DOHH2 (cell line): ENCODE data around the gene TSPAN8.

Experiments
- H3F3A ChIP-seq: fragments of 200-600 bp; sonication (generic), shearing (Covaris generic); 2 replicates; pipeline ENCODE4 v1.6.0; 2016; ENCODE audit warnings: antibody characterized with exemption, mild to moderate bottlenecking; ENCODE audit not compliant: control insufficient read depth, insufficient read depth
- H3K27ac ChIP-seq: fragments of 200-600 bp; sonication (generic); 2 replicates; pipeline ENCODE4 v1.5.1; 2014; ENCODE audit warnings: low read depth, mild to moderate bottlenecking, low read length, moderate library complexity
- H3K27me3 ChIP-seq: fragments of 200-600 bp; sonication (generic); 2 replicates; pipeline ENCODE4 v1.6.1; 2014; ENCODE audit warnings: mild to moderate bottlenecking, low read length, mixed read lengths; ENCODE audit not compliant: control insufficient read depth
- H3K36me3 ChIP-seq: fragments of 200-600 bp; sonication (generic); 2 replicates; pipeline ENCODE4 v1.6.1; 2014; ENCODE audit warnings: mild to moderate bottlenecking, low read length, moderate library complexity, mixed read lengths; ENCODE audit not compliant: control insufficient read depth
- H3K4me1 ChIP-seq: fragments of 200-600 bp; sonication (generic); 2 replicates; pipeline ENCODE4 v1.6.1; 2014; ENCODE audit warnings: mild to moderate bottlenecking, low read length, mixed read lengths; ENCODE audit not compliant: control insufficient read depth
- H3K4me2 ChIP-seq: fragments of 200-600 bp; sonication (generic); 2 replicates; pipeline ENCODE4 v1.6.0; 2014; ENCODE audit warnings: mild to moderate bottlenecking, low read length, moderate library complexity
- H3K4me3 ChIP-seq: fragments of 200-600 bp; sonication (generic); 2 replicates; pipeline ENCODE4 v1.5.1; 2014; ENCODE audit warnings: mild to moderate bottlenecking, low read length, mixed read lengths
- H3K79me2 ChIP-seq: fragments of 200-600 bp; sonication (generic); 2 replicates; pipeline ENCODE4 v1.6.1; 2014; ENCODE audit warnings: mild to moderate bottlenecking, low read length, mixed read lengths; ENCODE audit not compliant: control insufficient read depth
- H3K9me2 ChIP-seq: fragments of 200-600 bp; sonication (generic); replicated peaks from 2 replicates; pipeline ENCODE4 v1.6.1; 2014; ENCODE audit warnings: mild to moderate bottlenecking, low read length, mixed read lengths; ENCODE audit not compliant: control insufficient read depth
- H3K9me3 ChIP-seq: fragments of 200-600 bp; sonication (generic); 2 replicates; pipeline ENCODE4 v1.6.1; 2014; ENCODE audit warnings: antibody characterized with exemption, low read length, mixed read lengths; ENCODE audit not compliant: control insufficient read depth, insufficient read depth
- H4K20me1 ChIP-seq: fragments of 200-600 bp; sonication (generic); 2 replicates; pipeline ENCODE4 v1.6.0; 2014; ENCODE audit warnings: low read depth, mild to moderate bottlenecking, antibody characterized with exemption, low read length, moderate library complexity; ENCODE audit not compliant: control insufficient read depth, insufficient read depth
- EZH2phosphoT487 ChIP-seq: fragments of 200-600 bp; sonication (generic); IDR thresholded peaks from 2 replicates; pipeline ENCODE4 v1.6.1; 2017; ENCODE audit warnings: borderline replicate concordance, mild to moderate bottlenecking, antibody characterized with exemption, low read length, moderate library complexity, mixed read lengths
- TF ChIP-seq, protein P1 (sequence below): fragments of 200-600 bp; sonication (generic); IDR thresholded peaks from one replicate; pipeline ENCODE4 v1.5.1; 2014; ENCODE audit warnings: antibody characterized with exemption, mild to moderate bottlenecking, low read depth, low read length; ENCODE audit not compliant: poor library complexity, severe bottlenecking

TSPAN8 gene

DNA sequence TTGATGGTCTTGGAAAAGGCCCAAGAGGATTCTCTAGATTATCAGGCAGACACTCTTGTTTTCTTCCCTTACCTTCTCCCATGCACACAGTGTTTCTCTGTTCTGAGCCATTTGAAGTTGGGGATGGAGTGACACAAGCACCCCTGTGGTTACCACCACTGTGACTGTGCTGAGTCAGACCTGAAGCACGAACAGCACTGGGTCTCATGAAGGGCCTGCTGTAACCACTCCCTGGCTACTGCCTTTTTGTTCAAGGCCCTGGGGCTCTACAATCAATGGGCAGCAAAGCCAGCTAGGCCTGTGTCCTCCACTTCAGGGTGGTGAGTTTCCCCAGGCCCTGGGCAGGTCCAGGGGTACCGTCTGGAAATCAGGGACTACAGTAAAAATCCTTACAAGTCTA is 65.5 kb downstream of the TSPAN8 start:
- Histone ChIP-seq H3K27me3 (no peaks in the 10 kb centered on the region), H3K4me3 (no peak overlapping the region)
- no peak for TF ChIP-seq EZH2phosphoT487
- TF ChIP-seq, protein P1, sequence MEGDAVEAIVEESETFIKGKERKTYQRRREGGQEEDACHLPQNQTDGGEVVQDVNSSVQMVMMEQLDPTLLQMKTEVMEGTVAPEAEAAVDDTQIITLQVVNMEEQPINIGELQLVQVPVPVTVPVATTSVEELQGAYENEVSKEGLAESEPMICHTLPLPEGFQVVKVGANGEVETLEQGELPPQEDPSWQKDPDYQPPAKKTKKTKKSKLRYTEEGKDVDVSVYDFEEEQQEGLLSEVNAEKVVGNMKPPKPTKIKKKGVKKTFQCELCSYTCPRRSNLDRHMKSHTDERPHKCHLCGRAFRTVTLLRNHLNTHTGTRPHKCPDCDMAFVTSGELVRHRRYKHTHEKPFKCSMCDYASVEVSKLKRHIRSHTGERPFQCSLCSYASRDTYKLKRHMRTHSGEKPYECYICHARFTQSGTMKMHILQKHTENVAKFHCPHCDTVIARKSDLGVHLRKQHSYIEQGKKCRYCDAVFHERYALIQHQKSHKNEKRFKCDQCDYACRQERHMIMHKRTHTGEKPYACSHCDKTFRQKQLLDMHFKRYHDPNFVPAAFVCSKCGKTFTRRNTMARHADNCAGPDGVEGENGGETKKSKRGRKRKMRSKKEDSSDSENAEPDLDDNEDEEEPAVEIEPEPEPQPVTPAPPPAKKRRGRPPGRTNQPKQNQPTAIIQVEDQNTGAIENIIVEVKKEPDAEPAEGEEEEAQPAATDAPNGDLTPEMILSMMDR, result no peak

DNA sequence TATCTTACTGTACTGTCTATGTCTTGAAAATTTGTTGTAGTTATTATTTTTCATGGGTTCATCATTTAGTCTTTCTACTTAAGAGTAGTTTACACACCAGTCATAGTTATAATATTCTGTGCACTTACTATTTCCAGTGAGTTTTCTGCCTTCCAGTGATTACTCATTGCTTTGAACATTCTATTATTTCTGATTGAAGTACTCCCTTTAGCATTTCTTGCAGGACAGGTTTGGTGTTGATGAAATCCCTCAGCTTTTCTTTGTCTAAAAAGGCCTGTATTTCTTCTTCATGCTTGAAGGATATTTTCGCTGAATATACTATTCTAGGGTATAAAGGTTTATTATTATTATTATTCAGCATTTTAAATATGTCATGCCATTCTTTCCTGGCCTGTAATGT is 66.8 kb downstream of the TSPAN8 start:
- Histone ChIP-seq H3K79me2 (no peaks in the 10 kb centered on the region), H3K4me2 (no peak overlapping the region), H3K36me3 (no peaks in the 10 kb centered on the region), H3K27ac (no peak overlapping the region), H3K4me3 (no peak overlapping the region), H3K9me3 (no peaks in the 10 kb centered on the region), H3F3A (no peaks in the 10 kb centered on the region), H4K20me1 (no peaks in the 10 kb centered on the region), H3K4me1 (no peaks in the 10 kb centered on the region), H3K9me2 (no peaks in the 10 kb centered on the region), H3K27me3 (no peaks in the 10 kb centered on the region)
- no peak for TF ChIP-seq EZH2phosphoT487
- TF ChIP-seq, protein P1, result no peak

More for the DNA sequence above, 65.5 kb downstream of the TSPAN8 start:
- Histone ChIP-seq H3K4me1 (no peaks in the 10 kb centered on the region), H3K9me2 (no peaks in the 10 kb centered on the region), H4K20me1 (no peaks in the 10 kb centered on the region), H3K27ac (no peak overlapping the region), H3K79me2 (no peaks in the 10 kb centered on the region), H3K9me3 (no peaks in the 10 kb centered on the region), H3F3A (no peaks in the 10 kb centered on the region), H3K36me3 (no peaks in the 10 kb centered on the region), H3K4me2 (no peak overlapping the region)

DNA sequence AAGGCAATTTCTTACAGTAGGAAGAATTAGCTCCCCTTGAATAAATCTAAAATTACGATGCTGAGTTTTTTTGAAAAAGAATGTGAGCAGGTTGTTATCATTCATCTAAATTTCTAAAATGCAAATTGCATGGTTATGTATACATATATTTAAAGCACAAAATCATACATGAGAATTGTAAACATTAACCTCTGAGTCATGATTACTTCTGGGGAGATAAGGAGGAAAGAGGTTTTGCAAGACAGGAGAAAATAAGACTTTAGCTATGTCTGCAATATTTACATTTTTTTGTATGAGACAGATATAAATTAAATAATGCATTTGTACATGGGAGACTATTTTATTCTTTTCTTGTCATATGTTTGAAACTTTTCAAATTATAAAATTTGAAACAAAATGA is 72.2 kb downstream of the TSPAN8 start:
- Histone ChIP-seq H3K9me3 (no peaks in the 10 kb centered on the region), H4K20me1 (no peaks in the 10 kb centered on the region), H3K9me2 (no peaks in the 10 kb centered on the region), H3K27ac (no peak overlapping the region), H3K36me3 (no peaks in the 10 kb centered on the region), H3K4me1 (no peaks in the 10 kb centered on the region), H3K79me2 (no peaks in the 10 kb centered on the region), H3F3A (no peaks in the 10 kb centered on the region), H3K4me3 (no peak overlapping the region), H3K27me3 (no peaks in the 10 kb centered on the region), H3K4me2 (no peak overlapping the region)
- TF ChIP-seq EZH2phosphoT487, result no peak
- TF ChIP-seq, protein P1, result no peak

DNA sequence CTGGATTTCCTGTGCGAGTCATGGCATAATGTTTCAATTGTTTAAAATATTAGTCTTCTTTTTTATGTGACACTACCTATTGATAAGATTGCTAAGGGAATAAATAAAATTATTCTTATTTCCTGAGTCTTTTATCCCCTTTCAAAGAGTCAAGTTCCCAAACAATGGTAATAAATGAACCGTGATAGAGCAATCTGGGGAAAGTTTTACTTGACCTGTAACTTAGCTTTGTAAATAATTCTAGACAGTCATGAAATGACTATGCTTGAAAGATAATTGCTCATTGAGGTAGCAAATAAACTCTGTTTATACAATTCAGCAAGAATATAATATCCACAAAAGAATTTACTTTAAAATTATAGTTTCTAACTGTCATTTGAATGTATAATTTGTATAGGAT is 82.1 kb downstream of the TSPAN8 start:
- no peaks in the 10 kb centered on the region for H3K36me3 ChIP-seq
- H3K4me3 ChIP-seq, result no peak overlapping the region
- TF ChIP-seq, protein P1, result no peak
- no peak for TF ChIP-seq EZH2phosphoT487
- 0 out of 2 replicates have a peak, but pooled peaks cover 2% of the 10 kb centered on the region for H3K27me3 ChIP-seq
- no peak overlapping the region for H3K4me2 ChIP-seq
- H3K79me2 ChIP-seq, result no peaks in the 10 kb centered on the region
- H4K20me1 ChIP-seq, result no peaks in the 10 kb centered on the region
- H3K9me3 ChIP-seq, result no peaks in the 10 kb centered on the region
- H3K27ac ChIP-seq, result no peak overlapping the region
- no peaks in the 10 kb centered on the region for H3F3A ChIP-seq
- no peaks in the 10 kb centered on the region for H3K4me1 ChIP-seq
- no peaks in the 10 kb centered on the region for H3K9me2 ChIP-seq
